Measurements from ENCODE around the gene SLC4A1. TPM values are rescaled to one million over a fixed set of nuclear protein-coding genes. Genes with fewer than 3 reads are reported as not detected.

SLC4A1 gene
- polyA plus RNA-seq, 2 of the 4 experiments (the other 2 are of a cell fraction), result not detected

DNA sequence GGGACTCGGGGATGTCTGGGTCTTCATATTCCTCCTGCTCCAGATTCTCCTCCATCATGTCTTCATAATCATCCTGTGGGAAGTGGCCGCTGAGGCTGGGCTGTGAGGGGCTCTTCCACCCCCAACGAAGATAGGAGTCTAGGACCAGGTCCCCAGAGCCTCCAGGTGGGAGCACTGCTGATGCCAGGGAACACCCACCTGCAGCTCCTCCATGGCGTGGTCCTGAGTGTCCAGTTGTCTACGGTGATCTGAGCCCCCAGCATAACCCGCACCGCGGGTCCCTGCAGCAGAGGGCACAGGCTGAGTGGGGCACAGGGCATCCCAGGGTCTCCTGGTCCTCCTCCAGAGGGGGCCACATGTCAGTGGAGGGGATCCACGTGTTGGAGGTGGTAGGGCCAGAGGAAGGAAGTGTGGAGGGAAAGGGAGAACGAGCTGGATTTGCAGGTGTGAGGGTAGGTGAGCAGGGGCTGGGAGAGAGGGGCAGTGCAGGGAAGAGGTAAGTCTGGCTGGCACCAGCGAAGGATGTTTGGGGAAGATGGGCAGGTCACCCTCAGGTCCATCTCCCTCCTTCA lies 5.2 kb downstream of the SLC4A1 start:
- ATAC-seq, result no peak
- H3K9me3 ChIP-seq, result no peaks in the 10 kb centered on the region
- FAIRE-seq, result no peak
- no peak overlapping the region for H3K4me3 ChIP-seq
- no peaks in the 10 kb centered on the region for H3K4me1 ChIP-seq
- H3K27ac ChIP-seq, result no peak overlapping the region
- no peak overlapping the region for H3K4me2 ChIP-seq
- ChIA-PET CTCF (interaction anchor here (0.8 to 3.2 kb wide), 6 partner anchors 9 to 52 kb away, joined by 3 to 12 read pairs (median 3); no protein-coding TSS in a partner anchor), POLR2A (no interaction called here)
- DNase-seq (ENCODE audit: low read depth in 1 of 2, low spot score in 1 of 2), result no peak
- WGBS (ENCODE audit: missing lambda C conversion rate), result 15% methylated on average over 6 of the region's 11 CpGs
- TF ChIP-seq, protein P1, sequence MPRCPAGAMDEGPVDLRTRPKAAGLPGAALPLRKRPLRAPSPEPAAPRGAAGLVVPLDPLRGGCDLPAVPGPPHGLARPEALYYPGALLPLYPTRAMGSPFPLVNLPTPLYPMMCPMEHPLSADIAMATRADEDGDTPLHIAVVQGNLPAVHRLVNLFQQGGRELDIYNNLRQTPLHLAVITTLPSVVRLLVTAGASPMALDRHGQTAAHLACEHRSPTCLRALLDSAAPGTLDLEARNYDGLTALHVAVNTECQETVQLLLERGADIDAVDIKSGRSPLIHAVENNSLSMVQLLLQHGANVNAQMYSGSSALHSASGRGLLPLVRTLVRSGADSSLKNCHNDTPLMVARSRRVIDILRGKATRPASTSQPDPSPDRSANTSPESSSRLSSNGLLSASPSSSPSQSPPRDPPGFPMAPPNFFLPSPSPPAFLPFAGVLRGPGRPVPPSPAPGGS (IDR thresholded peaks at IDR 0.05), result no peak
- TF ChIP-seq ZC3H11A (IDR thresholded peaks at IDR 0.05) (no peak), PHF8 (IDR thresholded peaks at IDR 0.05; ENCODE audit: borderline replicate concordance, low read depth) (no peak), HOXA7 (CRISPR knock-in tag; IDR thresholded peaks at IDR 0.05) (no peak), RARB (CRISPR knock-in tag; IDR thresholded peaks at IDR 0.05) (no peak), BHLHE40 (IDR thresholded peaks at IDR 0.05; ENCODE audit: low read depth, low read length) (no peak)

DNA sequence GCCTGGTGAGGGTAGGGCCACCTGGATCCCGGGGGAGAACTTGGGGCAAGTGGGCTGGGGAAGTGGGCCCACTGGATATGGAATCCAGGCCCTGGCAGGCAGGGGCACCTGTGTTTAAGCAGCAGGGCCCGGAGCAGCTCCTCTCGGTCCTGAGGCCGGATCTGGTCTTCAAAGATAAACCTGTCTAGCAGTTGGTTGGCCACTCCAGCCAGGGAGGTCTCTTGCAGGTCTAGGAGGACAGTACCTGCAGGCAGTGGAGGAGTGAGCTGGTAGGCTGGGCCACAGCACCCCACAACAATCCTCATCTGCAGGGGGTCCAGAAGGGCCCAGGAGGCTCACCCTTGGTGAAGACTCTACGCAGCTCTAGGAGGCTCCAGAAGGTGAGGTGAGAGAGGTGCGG lies 7.6 kb downstream of the SLC4A1 start:
- H3K4me3 ChIP-seq, result no peak overlapping the region
- CTCF ChIA-PET, result interaction anchor here (1.1 to 3.2 kb wide), 3 partner anchors 10 to 71 kb away, joined by 3 to 12 read pairs (median 4); no protein-coding TSS in a partner anchor
- DNase-seq (ENCODE audit: low read depth in 1 of 2, low spot score in 1 of 2) (no peak), FAIRE-seq (no peak), ATAC-seq (0 out of 6 replicates have a peak, but pooled peaks of 1 of the 2 experiments have one; percentile 6)
- H3K9me3 ChIP-seq, result no peaks in the 10 kb centered on the region
- H3K4me2 ChIP-seq, result no peak overlapping the region
- TF ChIP-seq, protein P1 (IDR thresholded peaks at IDR 0.05), result no peak
- TF ChIP-seq EP300 (IDR thresholded peaks at IDR 0.05), result no peak
- no peak for TF ChIP-seq GATA3 (IDR thresholded peaks at IDR 0.05; ENCODE audit: borderline replicate concordance)
- no peak for TF ChIP-seq HOXB5 (CRISPR knock-in tag; IDR thresholded peaks at IDR 0.05)
- TF ChIP-seq MYC (IDR thresholded peaks at IDR 0.05; ENCODE audit: borderline replicate concordance, low read length), result no peak
- TF ChIP-seq, protein P2, sequence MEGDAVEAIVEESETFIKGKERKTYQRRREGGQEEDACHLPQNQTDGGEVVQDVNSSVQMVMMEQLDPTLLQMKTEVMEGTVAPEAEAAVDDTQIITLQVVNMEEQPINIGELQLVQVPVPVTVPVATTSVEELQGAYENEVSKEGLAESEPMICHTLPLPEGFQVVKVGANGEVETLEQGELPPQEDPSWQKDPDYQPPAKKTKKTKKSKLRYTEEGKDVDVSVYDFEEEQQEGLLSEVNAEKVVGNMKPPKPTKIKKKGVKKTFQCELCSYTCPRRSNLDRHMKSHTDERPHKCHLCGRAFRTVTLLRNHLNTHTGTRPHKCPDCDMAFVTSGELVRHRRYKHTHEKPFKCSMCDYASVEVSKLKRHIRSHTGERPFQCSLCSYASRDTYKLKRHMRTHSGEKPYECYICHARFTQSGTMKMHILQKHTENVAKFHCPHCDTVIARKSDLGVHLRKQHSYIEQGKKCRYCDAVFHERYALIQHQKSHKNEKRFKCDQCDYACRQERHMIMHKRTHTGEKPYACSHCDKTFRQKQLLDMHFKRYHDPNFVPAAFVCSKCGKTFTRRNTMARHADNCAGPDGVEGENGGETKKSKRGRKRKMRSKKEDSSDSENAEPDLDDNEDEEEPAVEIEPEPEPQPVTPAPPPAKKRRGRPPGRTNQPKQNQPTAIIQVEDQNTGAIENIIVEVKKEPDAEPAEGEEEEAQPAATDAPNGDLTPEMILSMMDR (IDR thresholded peaks at IDR 0.05), result no peak
- TF ChIP-seq BHLHE40 (IDR thresholded peaks at IDR 0.05; ENCODE audit: low read depth, low read length), result no peak
- no peak for TF ChIP-seq EHMT2 (IDR thresholded peaks at IDR 0.05; ENCODE audit: low read depth)
- no peak for TF ChIP-seq KDM5A (IDR thresholded peaks at IDR 0.05)
- no peak overlapping the region for H3K27ac ChIP-seq
- H3K4me1 ChIP-seq, result no peaks in the 10 kb centered on the region
- 82% methylated on average over 5 of the region's 6 CpGs for WGBS (ENCODE audit: missing lambda C conversion rate)
- POLR2A ChIA-PET, result no interaction called here

DNA sequence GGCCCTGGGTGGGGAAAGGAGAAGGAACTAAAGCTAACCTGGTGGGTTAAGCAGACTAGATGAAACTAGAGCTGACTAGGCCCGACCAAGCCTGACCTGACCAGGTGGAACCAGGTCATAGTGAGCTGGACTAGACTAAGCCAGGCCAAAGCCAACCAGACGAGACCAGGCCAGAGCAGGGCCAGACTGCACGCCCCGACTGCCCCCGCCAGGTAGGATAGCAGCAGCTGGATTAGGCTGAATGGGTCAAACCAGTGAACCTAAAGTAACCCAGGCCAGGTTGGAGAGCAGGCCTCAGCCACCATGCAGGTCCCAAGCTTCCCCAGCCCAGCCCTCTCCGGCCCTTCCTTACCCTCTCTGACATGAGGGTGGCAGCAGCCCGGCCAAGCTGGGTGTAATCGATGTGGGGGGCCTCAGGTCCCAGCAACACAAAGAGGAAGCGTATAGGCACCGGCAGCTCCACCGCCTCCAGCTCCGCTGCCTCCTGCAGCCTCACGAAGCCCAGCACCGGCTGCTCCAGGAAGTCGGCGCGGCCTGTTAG lies 9.1 kb downstream of the SLC4A1 start:
- no peak for FAIRE-seq
- ATAC-seq, result 0 out of 6 replicates have a peak, but pooled peaks of 1 of the 2 experiments have one; percentile 5
- H3K4me1 ChIP-seq, result no peaks in the 10 kb centered on the region
- H3K27ac ChIP-seq, result no peak overlapping the region
- CTCF ChIA-PET, result interaction anchor here (0.8 to 1.8 kb wide), 8 partner anchors 10 to 72 kb away, joined by 3 to 9 read pairs (median 4); no protein-coding TSS in a partner anchor
- POLR2A ChIA-PET, result no interaction called here
- TF ChIP-seq SMC3 (IDR thresholded peaks at IDR 0.05), result no peak
- 75% methylated on average over 16 of the region's 17 CpGs for WGBS (ENCODE audit: missing lambda C conversion rate)
- no peak for DNase-seq (ENCODE audit: low read depth in 1 of 2, low spot score in 1 of 2)
- H3K4me2 ChIP-seq, result no peak overlapping the region
- H3K4me3 ChIP-seq, result no peak overlapping the region
- H3K9me3 ChIP-seq, result no peaks in the 10 kb centered on the region
